Measurements from ENCODE around the gene IL1R1. TPM values are rescaled to one million over a fixed set of nuclear protein-coding genes. Genes with fewer than 3 reads are reported as not detected.

Gene IL1R1
- total RNA-seq, 1 donor from 2014 or later = 10.7 TPM

- TF ChIP-seq CTCF (conservative IDR thresholded peaks at IDR 0.05; ENCODE audit: low read depth, low read length) = no peak
- H3K4me3 ChIP-seq (ENCODE audit: low read depth, low read length) = no peak overlapping the region
- no peak for DNase-seq (ENCODE audit: low read depth)
Measured at GRCh38 chr2:102129082-102129481, 13.5 kb upstream of the IL1R1 start.

GRCh38 chr2:102129951-102130646, 12.4 kb upstream of the IL1R1 start:
- H3K4me3 ChIP-seq (ENCODE audit: low read depth, low read length) = no peak overlapping the region
- DNase-seq (ENCODE audit: low read depth) = no peak
- no peak for TF ChIP-seq CTCF (conservative IDR thresholded peaks at IDR 0.05; ENCODE audit: low read depth, low read length)

DNA sequence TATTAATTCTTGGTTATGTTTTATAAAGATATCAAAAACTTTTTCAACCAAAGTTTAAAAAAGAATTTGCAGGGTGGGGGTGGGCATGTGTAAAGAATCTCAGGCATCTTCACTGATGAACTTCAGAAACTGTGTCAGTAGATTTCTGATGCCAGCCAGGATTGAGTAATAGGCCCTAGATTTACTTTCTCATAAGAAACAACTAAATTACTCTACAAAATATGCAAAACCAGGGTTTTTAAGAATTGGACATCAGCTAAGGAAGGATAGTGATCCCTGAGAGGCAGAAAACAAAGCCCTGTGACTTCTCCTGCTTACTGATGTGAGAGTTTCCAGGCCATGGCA, 11.9 kb upstream of the IL1R1 start:
- no peak overlapping the region for H3K4me3 ChIP-seq (ENCODE audit: low read depth, low read length)
- DNase-seq (ENCODE audit: low read depth) = no peak
- no peak for TF ChIP-seq CTCF (conservative IDR thresholded peaks at IDR 0.05; ENCODE audit: low read depth, low read length)

DNA sequence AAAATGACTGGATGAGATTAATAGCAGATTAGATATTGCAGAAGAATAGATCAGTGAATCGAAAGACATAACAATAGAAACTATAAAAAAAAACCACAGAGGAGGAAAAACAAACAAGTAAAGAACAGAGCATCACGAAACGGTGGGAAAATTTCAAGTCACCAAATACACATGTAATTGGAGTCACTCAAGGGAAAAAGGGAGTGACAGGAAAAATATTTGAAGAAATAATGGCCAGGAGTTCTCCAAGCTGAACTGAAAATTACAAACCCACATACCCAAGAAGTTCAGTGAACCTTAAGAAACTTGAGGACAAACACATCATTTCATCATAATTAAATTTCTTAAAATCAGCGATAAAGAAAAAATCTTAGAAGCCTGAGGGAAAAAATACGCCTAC, 11.0 kb upstream of the IL1R1 start:
- TF ChIP-seq CTCF (conservative IDR thresholded peaks at IDR 0.05; ENCODE audit: low read depth, low read length) = no peak
- no peak for DNase-seq (ENCODE audit: low read depth)
- no peak overlapping the region for H3K4me3 ChIP-seq (ENCODE audit: low read depth, low read length)

DNA sequence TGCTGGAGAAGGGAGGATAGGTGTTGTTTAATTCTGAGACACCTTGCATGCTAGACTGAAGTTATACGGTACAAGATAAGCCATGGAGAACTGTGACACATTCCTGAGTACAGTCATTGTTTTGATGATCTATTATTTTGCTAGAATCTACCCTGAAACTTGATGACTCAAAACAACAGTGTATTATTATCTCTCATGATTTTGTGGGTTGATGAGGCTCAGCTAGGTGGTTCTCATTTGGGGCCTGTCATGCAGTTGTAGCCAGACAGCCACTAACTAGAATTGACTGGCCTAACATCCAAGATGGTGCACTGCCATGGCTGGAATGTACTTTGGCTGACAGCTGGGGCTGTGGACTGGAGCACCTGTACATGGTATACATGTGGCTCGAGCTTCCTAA, 5.4 kb upstream of the IL1R1 start:
- no peak for DNase-seq (ENCODE audit: low read depth)
- H3K4me3 ChIP-seq (ENCODE audit: low read depth, low read length) = no peak overlapping the region
- no peak for TF ChIP-seq CTCF (conservative IDR thresholded peaks at IDR 0.05; ENCODE audit: low read depth, low read length)

- no peak overlapping the region for H3K4me3 ChIP-seq (ENCODE audit: low read depth, low read length)
- no peak for TF ChIP-seq CTCF (conservative IDR thresholded peaks at IDR 0.05; ENCODE audit: low read depth, low read length)
- DNase-seq (ENCODE audit: low read depth) = no peak
Measured at GRCh38 chr2:102138331-102138730, 4.2 kb upstream of the IL1R1 start.

DNA sequence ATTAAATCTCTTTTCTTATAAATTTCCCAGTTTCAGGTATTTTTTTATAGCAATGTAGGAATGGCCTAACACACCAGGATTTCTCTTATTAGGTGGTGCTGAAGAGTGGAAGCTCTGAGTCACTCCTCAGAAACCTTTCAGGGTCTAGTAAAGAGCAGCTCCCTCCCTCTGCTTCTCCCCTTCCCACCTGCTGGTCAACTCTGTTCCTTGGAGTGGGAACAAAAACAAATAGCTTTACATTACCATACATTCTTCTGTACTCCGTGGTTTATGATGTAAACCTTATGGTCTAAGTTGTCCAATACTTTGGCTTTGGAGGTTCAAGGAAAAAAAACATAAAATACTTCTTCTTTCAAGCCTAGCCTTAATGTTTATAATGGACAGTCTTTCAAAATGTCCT, 2.7 kb upstream of the IL1R1 start:
- TF ChIP-seq CTCF (conservative IDR thresholded peaks at IDR 0.05; ENCODE audit: low read depth, low read length) = no peak
- DNase-seq (ENCODE audit: low read depth) = no peak
- no peak overlapping the region for H3K4me3 ChIP-seq (ENCODE audit: low read depth, low read length)
